Karpas-422 (cell line): ENCODE data around the gene TADA1. TPM values are rescaled to one million over a fixed set of nuclear protein-coding genes. Genes with fewer than 3 reads are reported as not detected.

Experiments used
- DNase-seq: peaks from one replicate; pipeline ENCODE4 v3.0.0-alpha.2; 2015
- H2AFZ ChIP-seq: fragments of 200-600 bp; sonication (generic); 2 replicates; pipeline ENCODE4 v1.6.1; 2014; ENCODE audit warnings: antibody characterized with exemption, low read length, mixed read lengths
- H3K27ac ChIP-seq: fragments of 200-600 bp; sonication (generic); 2 replicates; pipeline ENCODE4 v1.5.1; 2014; ENCODE audit warnings: mild to moderate bottlenecking, low read length, moderate library complexity
- H3K27me3 ChIP-seq: fragments of 200-600 bp; sonication (generic); 2 replicates; pipeline ENCODE4 v1.6.1; 2014; ENCODE audit warnings: low read length, mixed read lengths
- H3K36me3 ChIP-seq: fragments of 200-600 bp; sonication (generic); 2 replicates; pipeline ENCODE4 v1.6.1; 2014; ENCODE audit warnings: low read length, mixed read lengths; ENCODE audit not compliant: insufficient read depth
- H3K4me1 ChIP-seq: fragments of 200-600 bp; sonication (generic); 2 replicates; pipeline ENCODE4 v1.6.1; 2014; ENCODE audit warnings: mild to moderate bottlenecking, low read length, mixed read lengths
- H3K4me2 ChIP-seq: fragments of 200-600 bp; sonication (generic); 2 replicates; pipeline ENCODE4 v1.6.1; 2014; ENCODE audit warnings: low read length, low read depth, mild to moderate bottlenecking; ENCODE audit not compliant: poor library complexity, severe bottlenecking
- H3K4me3 ChIP-seq: fragments of 200-600 bp; sonication (generic); 2 replicates; pipeline ENCODE4 v1.5.1; 2014; ENCODE audit warnings: mild to moderate bottlenecking, antibody characterized with exemption, low read length, mixed read lengths
- H3K79me2 ChIP-seq: fragments of 200-600 bp; sonication (generic); 2 replicates; pipeline ENCODE4 v1.6.1; 2014; ENCODE audit warnings: mild to moderate bottlenecking, low read length, mixed read lengths
- H3K9ac ChIP-seq: fragments of 200-600 bp; sonication (generic); 2 replicates; pipeline ENCODE4 v1.6.0; 2014; ENCODE audit warnings: low read length
- H3K9me2 ChIP-seq: fragments of 200-600 bp; sonication (generic), shearing (Covaris generic); replicated peaks from 2 replicates; pipeline ENCODE4 v1.6.0; 2014; ENCODE audit warnings: mild to moderate bottlenecking, low read length, moderate library complexity; ENCODE audit not compliant: insufficient read depth
- H3K9me3 ChIP-seq: fragments of 300-700, 200-600 bp; sonication (generic); 2 replicates; pipeline ENCODE4 v1.6.1; 2014; ENCODE audit warnings: low read length, mixed read lengths
- H4K20me1 ChIP-seq: fragments of 200-600 bp; sonication (generic); 2 replicates; pipeline ENCODE4 v1.6.1; 2014; ENCODE audit warnings: mild to moderate bottlenecking, antibody characterized with exemption, low read length, low read depth; ENCODE audit not compliant: insufficient read depth
- total RNA-seq: library from RNA; depleted of rRNA; stranded (reverse); fragments of >200 nt; shearing (Covaris generic); gene quantifications from 2 replicates; pipeline ENCODE4 v1.2.3, GENCODE V29; 2014; ENCODE audit warnings: low replicate concordance

Gene TADA1
- total RNA-seq, 1 experiment from 2014 or later: 26.6 TPM

GRCh38 chr1:166869318-166870099 is 6.6 kb downstream of the TADA1 start:
- peaks cover 83% of the 10 kb centered on the region for H3K79me2 ChIP-seq
- no peak overlapping the region for H2AFZ ChIP-seq

GRCh38 chr1:166868639-166869038 is 7.4 kb downstream of the TADA1 start:
- H3K36me3 ChIP-seq: peaks cover 33% of the 10 kb centered on the region; the same call in 1 of the 2 replicates
- H3K9me3 ChIP-seq: no peaks in the 10 kb centered on the region
- no peak overlapping the region for H3K27ac ChIP-seq
- H3K4me1 ChIP-seq: peaks cover 6% of the 10 kb centered on the region
- H3K79me2 ChIP-seq: peaks cover 79% of the 10 kb centered on the region
- no peaks in the 10 kb centered on the region for H3K27me3 ChIP-seq
- no peaks in the 10 kb centered on the region for H4K20me1 ChIP-seq
- H3K9ac ChIP-seq: no peak overlapping the region
- no peak overlapping the region for H2AFZ ChIP-seq
- no peak overlapping the region for H3K4me3 ChIP-seq
- no peaks in the 10 kb centered on the region for H3K9me2 ChIP-seq
- DNase-seq: no peak
- H3K4me2 ChIP-seq: no peak overlapping the region

More at GRCh38 chr1:166869318-166870099, 6.6 kb downstream of the TADA1 start:
- Histone ChIP-seq H4K20me1 (no peaks in the 10 kb centered on the region), H3K4me2 (no peak overlapping the region), H3K4me3 (no peak overlapping the region), H3K9me2 (no peaks in the 10 kb centered on the region), H3K27me3 (no peaks in the 10 kb centered on the region), H3K27ac (no peak overlapping the region), H3K4me1 (peaks cover 12% of the 10 kb centered on the region), H3K9ac (no peak overlapping the region), H3K36me3 (peaks cover 26% of the 10 kb centered on the region; the same call in 1 of the 2 replicates), H3K9me3 (no peaks in the 10 kb centered on the region)
- DNase-seq: no peak

- Histone ChIP-seq H3K9me2 (no peaks in the 10 kb centered on the region), H3K27me3 (no peaks in the 10 kb centered on the region), H3K4me2 (no peak overlapping the region), H3K36me3 (peaks cover 53% of the 10 kb centered on the region), H2AFZ (no peak overlapping the region), H3K9ac (no peak overlapping the region), H3K4me3 (no peak overlapping the region), H3K9me3 (no peaks in the 10 kb centered on the region), H3K27ac (no peak overlapping the region), H3K4me1 (peaks cover 3% of the 10 kb centered on the region; the same call in 1 of the 2 replicates), H3K79me2 (peaks cover 59% of the 10 kb centered on the region), H4K20me1 (no peaks in the 10 kb centered on the region)
- DNase-seq: no peak
Measured at GRCh38 chr1:166865926-166866325, 10.1 kb downstream of the TADA1 start.

- H3K4me3 ChIP-seq: no peak overlapping the region
- no peaks in the 10 kb centered on the region for H3K27me3 ChIP-seq
- H4K20me1 ChIP-seq: 0 out of 2 replicates have a peak, but pooled peaks cover 4% of the 10 kb centered on the region
- H2AFZ ChIP-seq: no peak overlapping the region
- H3K9me3 ChIP-seq: no peaks in the 10 kb centered on the region
- peaks cover 70% of the 10 kb centered on the region for H3K36me3 ChIP-seq
- H3K9ac ChIP-seq: no peak overlapping the region
- H3K4me2 ChIP-seq: no peak overlapping the region
- no peaks in the 10 kb centered on the region for H3K9me2 ChIP-seq
- H3K4me1 ChIP-seq: peaks cover 13% of the 10 kb centered on the region
- H3K79me2 ChIP-seq: peaks cover 35% of the 10 kb centered on the region
- H3K27ac ChIP-seq: peak overlapping the region; percentile 36; the same call in 1 of the 2 replicates
- DNase-seq: peak; percentile 59
Measured at GRCh38 chr1:166859597-166859996, 16.5 kb downstream of the TADA1 start.

GRCh38 chr1:166858726-166859419 is 17.2 kb downstream of the TADA1 start:
- 0 out of 2 replicates have a peak, but pooled peaks cover 4% of the 10 kb centered on the region for H4K20me1 ChIP-seq
- H3K4me1 ChIP-seq: peaks cover 14% of the 10 kb centered on the region
- H3K4me3 ChIP-seq: no peak overlapping the region
- peaks cover 36% of the 10 kb centered on the region for H3K79me2 ChIP-seq
- H3K36me3 ChIP-seq: peaks cover 71% of the 10 kb centered on the region
- no peak for DNase-seq
- no peak overlapping the region for H3K4me2 ChIP-seq
- H3K27me3 ChIP-seq: no peaks in the 10 kb centered on the region
- H3K9me3 ChIP-seq: no peaks in the 10 kb centered on the region
- no peaks in the 10 kb centered on the region for H3K9me2 ChIP-seq
- no peak overlapping the region for H3K9ac ChIP-seq
- no peak overlapping the region for H2AFZ ChIP-seq
- H3K27ac ChIP-seq: peak overlapping the region; percentile 36

- Histone ChIP-seq H3K9me3 (no peaks in the 10 kb centered on the region), H3K36me3 (peaks cover 71% of the 10 kb centered on the region)
- no peak for DNase-seq
Measured at GRCh38 chr1:166857995-166858394, 18.1 kb downstream of the TADA1 start.

GRCh38 chr1:166855558-166855957 is 20.5 kb downstream of the TADA1 start:
- Histone ChIP-seq H3K9me2 (no peaks in the 10 kb centered on the region), H3K4me2 (no peak overlapping the region), H2AFZ (no peak overlapping the region), H4K20me1 (0 out of 2 replicates have a peak, but pooled peaks cover 13% of the 10 kb centered on the region), H3K36me3 (peaks cover 73% of the 10 kb centered on the region), H3K9ac (no peak overlapping the region), H3K79me2 (peaks cover 58% of the 10 kb centered on the region), H3K9me3 (no peaks in the 10 kb centered on the region), H3K4me1 (peaks cover 40% of the 10 kb centered on the region), H3K4me3 (no peak overlapping the region), H3K27me3 (no peaks in the 10 kb centered on the region), H3K27ac (no peak overlapping the region)
- DNase-seq: no peak

More at GRCh38 chr1:166857995-166858394, 18.1 kb downstream of the TADA1 start:
- Histone ChIP-seq H3K4me2 (no peak overlapping the region), H3K4me1 (peaks cover 20% of the 10 kb centered on the region), H3K27me3 (no peaks in the 10 kb centered on the region), H3K9ac (no peak overlapping the region), H3K27ac (no peak overlapping the region), H3K4me3 (no peak overlapping the region), H2AFZ (no peak overlapping the region), H3K79me2 (peaks cover 40% of the 10 kb centered on the region), H3K9me2 (no peaks in the 10 kb centered on the region), H4K20me1 (0 out of 2 replicates have a peak, but pooled peaks cover 4% of the 10 kb centered on the region)

- Histone ChIP-seq H3K36me3 (peaks cover 87% of the 10 kb centered on the region), H3K4me2 (no peak overlapping the region), H3K4me3 (no peak overlapping the region), H3K27me3 (no peaks in the 10 kb centered on the region), H4K20me1 (0 out of 2 replicates have a peak, but pooled peaks cover 19% of the 10 kb centered on the region), H3K9me2 (no peaks in the 10 kb centered on the region), H3K9ac (no peak overlapping the region), H3K27ac (peak overlapping the region; percentile 42), H2AFZ (no peak overlapping the region), H3K79me2 (peaks cover 74% of the 10 kb centered on the region), H3K9me3 (no peaks in the 10 kb centered on the region), H3K4me1 (peaks cover 27% of the 10 kb centered on the region)
- DNase-seq: peak; percentile 66
Measured at GRCh38 chr1:166852918-166853317, 23.1 kb downstream of the TADA1 start.
